Fibroblast of lung (primary cell): Measurements from ENCODE around the gene RIN2. TPM values are rescaled to one million over a fixed set of nuclear protein-coding genes. Genes with fewer than 3 reads are reported as not detected.

Experiments used
- DNase-seq, 2 donors: peaks; one replicate each; pipeline versions ENCODE4 v3.0.0 to v3.0.0-alpha.2; 2010; ENCODE audit warnings: low read depth in 2 of 2
- H2AFZ ChIP-seq: 2 replicates; pipeline ENCODE4 v1.5.1; 2012; ENCODE audit warnings: low read length, control low read depth, inconsistent platforms
- H3K27ac ChIP-seq: 2 replicates; pipeline ENCODE4 v1.5.1; 2011; ENCODE audit warnings: low read length, control low read depth; ENCODE audit not compliant: insufficient read depth
- H3K27me3 ChIP-seq: 2 replicates; pipeline ENCODE4 v1.5.1; 2011; ENCODE audit warnings: mild to moderate bottlenecking, low read length; ENCODE audit not compliant: control insufficient read depth, insufficient read depth
- H3K36me3 ChIP-seq: 2 replicates; pipeline ENCODE4 v1.5.1; 2011; ENCODE audit warnings: low read length; ENCODE audit not compliant: control insufficient read depth, insufficient read depth
- H3K4me1 ChIP-seq: 2 replicates; pipeline ENCODE4 v1.5.1; 2011; ENCODE audit warnings: low read length; ENCODE audit not compliant: control insufficient read depth, insufficient read depth; ENCODE audit errors: extremely low read depth
- H3K4me2 ChIP-seq: 2 replicates; pipeline ENCODE4 v1.5.1; 2011; ENCODE audit warnings: low read length, control low read depth; ENCODE audit not compliant: insufficient read depth; ENCODE audit errors: extremely low read depth
- H3K4me3 ChIP-seq, 4 experiments: fragments of 200-600 bp in 1 of 4; sonication (generic) in 1 of 4; replicated peaks in 1 of 4; 2 replicates each; pipeline ENCODE4 v1.5.1; 2011 to 2016; ENCODE audit warnings: low read length in 4 of 4, low read depth in 3 of 4, mild to moderate bottlenecking in 3 of 4, control low read depth in 2 of 4, inconsistent platforms in 1 of 4, mixed read lengths in 1 of 4; ENCODE audit not compliant: insufficient read depth in 1 of 4; ENCODE audit errors: control extremely low read depth in 1 of 4
- H3K79me2 ChIP-seq: 2 replicates; pipeline ENCODE4 v1.5.1; 2012; ENCODE audit warnings: mild to moderate bottlenecking, low read length, inconsistent platforms; ENCODE audit not compliant: control insufficient read depth, insufficient read depth
- H3K9ac ChIP-seq: 2 replicates; pipeline ENCODE4 v1.5.1; 2011; ENCODE audit warnings: mild to moderate bottlenecking, low read length, control low read depth; ENCODE audit not compliant: insufficient read depth
- H3K9me3 ChIP-seq: 2 replicates; pipeline ENCODE4 v1.5.1; 2012; ENCODE audit warnings: low read depth, low read length; ENCODE audit not compliant: control insufficient read depth, insufficient read depth
- H4K20me1 ChIP-seq: 2 replicates; pipeline ENCODE4 v1.5.1; 2011; ENCODE audit warnings: low read length; ENCODE audit not compliant: control insufficient read depth, insufficient read depth; ENCODE audit errors: extremely low read depth
- EZH2 ChIP-seq: IDR thresholded peaks from 2 replicates; pipeline ENCODE4 v1.5.1; 2012; ENCODE audit warnings: low read length, control low read depth, mild to moderate bottlenecking; ENCODE audit errors: missing control alignments
- polyA plus RNA-seq, 2 donors: library from polyadenylated mRNA; depleted of rRNA in 1 of 2; stranded (reverse) in 1 of 2; unstranded in 1 of 2; fragments of >200 nt; gene quantifications; 2 replicates each; pipeline ENCODE4 v1.2.1, GENCODE V29; 2011 to 2012; ENCODE audit warnings: missing spikeins in 1 of 2
- total RNA-seq: library from RNA; depleted of rRNA; stranded (reverse); fragments of >200 nt; gene quantifications from 2 replicates; pipeline ENCODE4 v1.2.1, GENCODE V29; 2014
- TF ChIP-seq, protein P1 (sequence below), 2 donors: IDR thresholded peaks in 1 of 2; conservative IDR thresholded peaks in 1 of 2; 1 replicate in 1 of 2; 2 replicates in 1 of 2; pipeline ENCODE4 v1.5.1; 2011 to 2012; ENCODE audit warnings: low read length in 2 of 2, control low read depth in 1 of 2, inconsistent platforms in 1 of 2, low read depth in 1 of 2, mild to moderate bottlenecking in 1 of 2

The RIN2 gene
- total and polyA plus RNA-seq, 2 donors (not counting 1 experiment from before 2014, with no cell fraction given) = 30.2 to 61.4 TPM

DNA sequence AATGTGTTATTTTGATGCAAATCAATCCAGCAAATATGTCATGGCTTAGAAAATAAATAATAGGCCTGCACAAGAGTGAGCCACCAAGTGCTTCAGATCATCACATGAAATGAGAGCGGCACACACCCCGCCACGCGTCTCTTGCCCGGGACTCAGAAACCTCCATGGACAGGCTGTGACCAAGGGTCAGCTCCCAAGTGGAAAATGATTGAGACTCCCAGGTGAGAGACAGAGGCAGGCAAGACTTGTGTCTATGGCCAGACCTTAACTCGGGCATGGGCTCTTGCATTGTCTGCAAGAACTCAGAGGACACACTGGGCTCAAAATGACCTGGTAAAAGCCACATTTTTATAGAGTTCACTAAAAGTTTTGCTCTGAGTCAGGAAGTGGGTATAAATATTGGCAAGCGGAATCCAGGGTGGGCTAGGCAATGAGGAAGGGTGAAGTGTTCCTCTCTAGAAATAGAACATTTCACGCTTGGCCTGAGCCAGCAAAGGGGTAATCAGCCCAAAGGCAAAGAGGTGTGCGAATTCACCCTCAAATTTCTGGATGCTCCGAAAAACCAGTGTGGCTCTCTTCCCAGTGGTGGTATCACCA, 30.7 kb upstream of the RIN2 start:
- no peaks in the 10 kb centered on the region for H3K9me3 ChIP-seq
- H3K27ac ChIP-seq = no peak overlapping the region
- no peak overlapping the region for H2AFZ ChIP-seq
- no peak overlapping the region for H3K4me2 ChIP-seq
- H3K4me1 ChIP-seq = no peaks in the 10 kb centered on the region
- H3K9ac ChIP-seq = no peak overlapping the region
- H4K20me1 ChIP-seq = no peaks in the 10 kb centered on the region
- TF ChIP-seq EZH2 = no peak
- TF ChIP-seq, protein P1, sequence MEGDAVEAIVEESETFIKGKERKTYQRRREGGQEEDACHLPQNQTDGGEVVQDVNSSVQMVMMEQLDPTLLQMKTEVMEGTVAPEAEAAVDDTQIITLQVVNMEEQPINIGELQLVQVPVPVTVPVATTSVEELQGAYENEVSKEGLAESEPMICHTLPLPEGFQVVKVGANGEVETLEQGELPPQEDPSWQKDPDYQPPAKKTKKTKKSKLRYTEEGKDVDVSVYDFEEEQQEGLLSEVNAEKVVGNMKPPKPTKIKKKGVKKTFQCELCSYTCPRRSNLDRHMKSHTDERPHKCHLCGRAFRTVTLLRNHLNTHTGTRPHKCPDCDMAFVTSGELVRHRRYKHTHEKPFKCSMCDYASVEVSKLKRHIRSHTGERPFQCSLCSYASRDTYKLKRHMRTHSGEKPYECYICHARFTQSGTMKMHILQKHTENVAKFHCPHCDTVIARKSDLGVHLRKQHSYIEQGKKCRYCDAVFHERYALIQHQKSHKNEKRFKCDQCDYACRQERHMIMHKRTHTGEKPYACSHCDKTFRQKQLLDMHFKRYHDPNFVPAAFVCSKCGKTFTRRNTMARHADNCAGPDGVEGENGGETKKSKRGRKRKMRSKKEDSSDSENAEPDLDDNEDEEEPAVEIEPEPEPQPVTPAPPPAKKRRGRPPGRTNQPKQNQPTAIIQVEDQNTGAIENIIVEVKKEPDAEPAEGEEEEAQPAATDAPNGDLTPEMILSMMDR (conservative IDR thresholded peaks at IDR 0.05 in 1 of 2, IDR thresholded peaks at IDR 0.05 in 1 of 2; ENCODE audit: low read depth in 1 of 2, low read length in 2 of 2) = no peak
- H3K79me2 ChIP-seq = no peaks in the 10 kb centered on the region
- no peaks in the 10 kb centered on the region for H3K36me3 ChIP-seq
- H3K4me3 ChIP-seq = no peak overlapping the region
- no peak for DNase-seq
- no peaks in the 10 kb centered on the region for H3K27me3 ChIP-seq

DNA sequence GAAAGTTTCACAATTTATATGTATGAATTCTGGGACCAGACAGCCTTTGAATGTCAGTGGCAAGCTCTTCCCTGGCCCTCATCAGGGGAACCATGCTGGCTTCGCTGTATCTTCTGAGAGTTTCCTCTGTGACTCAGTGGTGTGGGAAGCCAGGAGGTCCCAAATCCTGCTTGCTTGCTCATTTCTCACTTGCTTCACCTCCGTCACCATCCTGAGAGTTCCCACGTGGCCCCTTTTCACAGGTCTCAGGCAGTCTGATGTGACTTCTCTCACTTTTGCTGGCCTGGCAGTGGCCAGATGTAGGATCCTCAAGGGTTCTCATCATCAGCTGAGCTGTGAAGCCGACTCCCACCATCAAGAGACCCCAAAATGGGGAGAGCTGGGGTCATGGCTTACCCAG, 28.4 kb upstream of the RIN2 start:
- H3K27ac ChIP-seq = no peak overlapping the region

DNA sequence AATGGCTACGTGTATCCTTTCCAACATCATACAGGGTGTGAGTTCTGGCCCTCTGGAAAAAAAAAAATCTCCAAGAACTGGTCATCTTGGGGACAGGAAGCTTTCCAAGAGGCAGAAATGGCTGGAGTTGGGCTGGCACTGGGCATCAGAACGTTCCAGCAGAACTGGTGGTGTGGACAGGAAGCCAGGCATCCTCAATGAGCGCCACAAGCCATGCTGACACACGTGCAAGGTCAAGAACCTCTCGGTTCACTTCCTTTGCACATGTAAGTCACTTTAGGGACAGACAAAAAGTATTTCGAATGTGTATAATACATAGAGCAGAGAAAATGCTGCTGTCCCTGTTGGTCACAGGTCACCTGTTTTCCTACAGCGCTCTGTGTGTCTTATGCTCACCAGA, 27.4 kb upstream of the RIN2 start:
- Histone ChIP-seq H3K27ac (no peak overlapping the region), H3K9ac (no peak overlapping the region), H3K4me3 (no peak overlapping the region), H3K79me2 (no peaks in the 10 kb centered on the region), H3K4me2 (no peak overlapping the region), H4K20me1 (no peaks in the 10 kb centered on the region), H3K4me1 (no peaks in the 10 kb centered on the region), H3K27me3 (no peaks in the 10 kb centered on the region), H3K9me3 (no peaks in the 10 kb centered on the region), H2AFZ (no peak overlapping the region), H3K36me3 (no peaks in the 10 kb centered on the region)
- DNase-seq = no peak
- no peak for TF ChIP-seq EZH2
- TF ChIP-seq, protein P1 (conservative IDR thresholded peaks at IDR 0.05 in 1 of 2, IDR thresholded peaks at IDR 0.05 in 1 of 2; ENCODE audit: low read depth in 1 of 2, low read length in 2 of 2) = no peak

More for the DNA sequence above, 28.4 kb upstream of the RIN2 start:
- H3K27me3 ChIP-seq = no peaks in the 10 kb centered on the region
- H4K20me1 ChIP-seq = no peaks in the 10 kb centered on the region
- no peaks in the 10 kb centered on the region for H3K36me3 ChIP-seq
- no peak overlapping the region for H3K9ac ChIP-seq
- TF ChIP-seq, protein P1 (conservative IDR thresholded peaks at IDR 0.05 in 1 of 2, IDR thresholded peaks at IDR 0.05 in 1 of 2; ENCODE audit: low read depth in 1 of 2, low read length in 2 of 2) = no peak
- TF ChIP-seq EZH2 = no peak
- no peak overlapping the region for H2AFZ ChIP-seq
- no peaks in the 10 kb centered on the region for H3K9me3 ChIP-seq
- no peaks in the 10 kb centered on the region for H3K4me1 ChIP-seq
- no peaks in the 10 kb centered on the region for H3K79me2 ChIP-seq
- DNase-seq = no peak
- H3K4me3 ChIP-seq = no peak overlapping the region
- no peak overlapping the region for H3K4me2 ChIP-seq
